NB4 (cell line): ENCODE measurements around the gene FAM20A.
"Not testable (repeated sequence)": the region's sequence is repeated elsewhere in the genome, so short reads cannot be mapped to it uniquely, and the experiment has no call there.

Source experiments
- DNase-seq: peaks from one replicate; pipeline ENCODE4 v3.0.0; 2010; ENCODE audit warnings: low read depth
- H3K4me3 ChIP-seq: one replicate; pipeline ENCODE4 v1.5.1; 2011; ENCODE audit warnings: mild to moderate bottlenecking, low read depth, low read length, moderate library complexity
- CTCF ChIP-seq: IDR thresholded peaks from one replicate; pipeline ENCODE4 v1.5.1; 2012; ENCODE audit warnings: low read depth, low read length
- MAX ChIP-seq: IDR thresholded peaks from 2 replicates; pipeline ENCODE4 v1.6.1; 2011; ENCODE audit warnings: low read depth, low read length
- MYC ChIP-seq: IDR thresholded peaks from 2 replicates; pipeline ENCODE4 v1.6.1; 2011; ENCODE audit warnings: low read depth, low read length
- POLR2A ChIP-seq: IDR thresholded peaks from 2 replicates; pipeline ENCODE4 v1.6.1; 2011; ENCODE audit warnings: mild to moderate bottlenecking; ENCODE audit not compliant: insufficient read length; ENCODE audit errors: extremely low read depth

The FAM20A gene

GRCh38 chr17:68498479-68499326 is 102.5 kb downstream of the FAM20A start:
- H3K4me3 ChIP-seq = no peak overlapping the region
- peak; percentile 20 for DNase-seq
- TF ChIP-seq MAX (no peak), POLR2A (no peak), MYC (no peak), CTCF (no peak)

- H3K4me3 ChIP-seq = no peak overlapping the region
- TF ChIP-seq CTCF (no peak), MYC (no peak), MAX (peak; percentile 54), POLR2A (no peak)
- DNase-seq = peak; percentile 86
These were observed 103.3 kb downstream of the FAM20A start for GRCh38 chr17:68497885-68498319.

- DNase-seq = no peak
- TF ChIP-seq MAX (no peak), POLR2A (no peak), CTCF (no peak), MYC (no peak)
- H3K4me3 ChIP-seq = no peak overlapping the region
These were observed 106.1 kb downstream of the FAM20A start for GRCh38 chr17:68495081-68495480.

GRCh38 chr17:68492394-68493054 is 108.6 kb downstream of the FAM20A start:
- not testable (repeated sequence) for H3K4me3 ChIP-seq, DNase-seq

- DNase-seq = peak; percentile 61
- TF ChIP-seq POLR2A = no peak
- H3K4me3 ChIP-seq = no peak overlapping the region
These were observed 109.6 kb downstream of the FAM20A start for GRCh38 chr17:68491381-68492231.

GRCh38 chr17:68489919-68490318 is 111.2 kb downstream of the FAM20A start:
- no peak for TF ChIP-seq POLR2A
- no peak for TF ChIP-seq MYC
- no peak for TF ChIP-seq CTCF
- TF ChIP-seq MAX = no peak
- DNase-seq = no peak
- no peak overlapping the region for H3K4me3 ChIP-seq
